Measurements from ENCODE around the gene SVBP.

GRCh38 chr1:42801832-42802473 is 15.2 kb downstream of the SVBP start:
- TF ChIP-seq CTCF (IDR thresholded peaks at IDR 0.05 in 4 of 5, conservative IDR thresholded peaks at IDR 0.05 in 1 of 5) (no peak), POLR2A (IDR thresholded peaks at IDR 0.05) (no peak)
